Tibial artery (tissue), 4 donors: Measurements from ENCODE around the gene NBEA.

Source experiments
- DNase-seq, 2 donors: peaks; one replicate each; pipeline ENCODE4 v3.0.0-alpha.2; 2019
- H3K27ac ChIP-seq, 2 donors: fragments of 200-600 bp; sonication (generic) in 1 of 2; 1 replicate in 1 of 2; 2 replicates in 1 of 2; pipeline ENCODE4 v1.5.1; 2018 to 2019; ENCODE audit warnings: mild to moderate bottlenecking in 1 of 2
- H3K27me3 ChIP-seq, 2 donors: fragments of 200-600 bp; sonication (generic) in 1 of 2; one replicate each; pipeline versions ENCODE4 v1.5.1 to v1.6.0; 2016 to 2019
- H3K36me3 ChIP-seq, 3 donors: fragments of 200-600 bp; sonication (generic) in 2 of 3; one replicate each; pipeline ENCODE4 v1.5.1; 2016 to 2019; ENCODE audit warnings: mild to moderate bottlenecking in 2 of 3
- H3K4me1 ChIP-seq, 4 donors: fragments of 200-600 bp; sonication (generic) in 2 of 4; 1 replicate in 3 of 4; 2 replicates in 1 of 4; pipeline ENCODE4 v1.5.1; 2016 to 2019
- H3K4me3 ChIP-seq, 2 donors: fragments of 200-600 bp; sonication (generic) in 1 of 2; 1 replicate in 1 of 2; 2 replicates in 1 of 2; pipeline ENCODE4 v1.5.1; 2018 to 2019; ENCODE audit warnings: mild to moderate bottlenecking in 2 of 2
- H3K9me3 ChIP-seq, 3 donors: fragments of 200-600 bp; sonication (generic) in 1 of 3; one replicate each; pipeline ENCODE4 v1.5.1; 2016 to 2019
- CTCF ChIP-seq, 2 experiments: fragments of 200-600 bp in 1 of 2; fragments of 450-650 bp in 1 of 2; IDR thresholded peaks; one replicate each; pipeline ENCODE4 v1.5.1; 2017 to 2019; ENCODE audit warnings: antibody characterized with exemption in 2 of 2, mild to moderate bottlenecking in 1 of 2, moderate library complexity in 1 of 2
- intact Hi-C: fragments of 100-400 bp; cut with DNase I; formaldehyde crosslinking; loops from one replicate; pipeline ENCODE4 v1.15.0; 2023; ENCODE audit warnings: low total_unique reads

Gene NBEA

DNA sequence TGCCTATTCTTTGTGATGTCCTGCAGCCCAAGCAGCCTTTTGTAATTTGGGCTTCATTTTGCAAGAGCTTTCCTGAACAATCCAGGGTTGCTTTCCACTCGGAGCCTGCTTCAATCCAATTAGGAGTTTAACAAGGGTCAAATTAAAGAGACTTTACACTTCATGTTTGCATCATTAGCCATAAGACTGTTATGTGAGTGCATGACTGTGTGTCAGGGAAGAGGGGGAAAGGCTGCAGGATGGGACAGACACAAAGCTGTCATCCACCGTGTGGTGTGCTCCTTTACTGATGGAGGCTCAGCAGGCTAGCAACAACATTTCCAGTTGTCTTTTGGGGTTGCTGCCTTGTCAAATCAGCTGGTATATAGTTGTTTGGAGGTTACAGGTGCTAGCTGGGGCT lies 558.1 kb downstream of the NBEA start:
- Histone ChIP-seq H3K4me1 (peaks cover 0 to 11% (median 0%) of the 10 kb centered on the region in 4 donors), H3K4me3 (no peak overlapping the region), H3K36me3 (no peaks in the 10 kb centered on the region), H3K27me3 (no peaks in the 10 kb centered on the region), H3K27ac (no peak overlapping the region), H3K9me3 (no peaks in the 10 kb centered on the region)
- intact Hi-C loops: no loop called here
- no peak for TF ChIP-seq CTCF (IDR thresholded peaks at IDR 0.05)
- DNase-seq: no peak

DNA sequence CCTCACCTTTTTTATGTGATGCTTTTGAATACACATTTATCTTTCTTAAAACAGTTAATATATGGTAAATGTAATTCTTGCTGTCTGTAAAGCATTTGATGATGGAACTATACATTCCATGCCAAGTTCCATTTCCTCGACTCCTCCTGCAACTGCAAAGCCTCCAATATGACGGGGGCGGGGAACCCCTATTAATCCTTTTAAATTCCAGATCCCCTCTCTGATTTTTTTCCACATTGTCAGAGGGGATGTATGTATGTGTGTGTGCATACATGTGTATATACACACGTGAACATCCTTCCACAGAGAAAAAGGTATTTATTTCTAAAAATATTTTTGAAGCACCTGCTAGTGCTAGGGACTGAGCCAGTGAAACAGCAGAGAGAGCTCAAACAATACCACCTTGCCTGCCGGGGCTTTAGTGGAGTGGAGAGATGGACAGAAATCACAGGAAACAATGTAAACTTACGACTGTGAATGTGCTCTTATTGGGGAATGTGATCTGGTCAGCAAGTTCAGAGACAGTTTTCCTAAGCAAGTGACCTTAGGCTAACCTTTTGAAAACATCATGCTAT lies 559.7 kb downstream of the NBEA start:
- intact Hi-C loops: no loop called here
- DNase-seq: no peak
- peaks cover 0 to 11% (median 0%) of the 10 kb centered on the region in 4 donors for H3K4me1 ChIP-seq
- no peak overlapping the region for H3K27ac ChIP-seq
- H3K36me3 ChIP-seq: no peaks in the 10 kb centered on the region
- no peaks in the 10 kb centered on the region for H3K9me3 ChIP-seq
- no peaks in the 10 kb centered on the region for H3K27me3 ChIP-seq
- no peak overlapping the region for H3K4me3 ChIP-seq
- TF ChIP-seq CTCF (IDR thresholded peaks at IDR 0.05): no peak

DNA sequence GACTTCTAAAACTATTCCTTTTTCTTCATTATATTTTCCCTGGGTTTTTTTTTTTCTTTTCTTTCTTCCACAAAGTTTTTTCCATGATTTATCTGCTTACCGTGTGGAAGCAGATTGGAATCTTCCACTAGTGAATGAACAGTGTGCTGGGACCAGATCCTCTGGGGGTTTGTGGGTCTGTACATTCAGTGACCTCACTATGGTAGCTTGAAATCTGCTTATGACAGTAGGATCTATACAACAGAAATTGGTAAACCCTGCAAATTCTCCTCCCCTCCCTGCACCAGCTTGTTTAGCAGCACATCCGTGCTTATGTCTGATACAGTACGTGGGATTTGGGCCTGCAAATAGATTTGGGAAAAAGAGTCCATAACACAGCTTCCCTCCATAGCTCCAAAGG lies 560.4 kb downstream of the NBEA start:
- Histone ChIP-seq H3K27me3 (no peaks in the 10 kb centered on the region), H3K9me3 (no peaks in the 10 kb centered on the region), H3K36me3 (no peaks in the 10 kb centered on the region), H3K4me1 (peaks cover 0 to 11% (median 0%) of the 10 kb centered on the region in 4 donors), H3K27ac (no peak overlapping the region), H3K4me3 (no peak overlapping the region)
- intact Hi-C loops: no loop called here
- no peak for DNase-seq
- TF ChIP-seq CTCF (IDR thresholded peaks at IDR 0.05): no peak

- Histone ChIP-seq H3K4me3 (no peak overlapping the region), H3K27me3 (no peaks in the 10 kb centered on the region), H3K27ac (peak overlapping the region in 1 of 2 donors; percentile 40), H3K4me1 (peaks cover 0 to 10% (median 0%) of the 10 kb centered on the region in 4 donors), H3K9me3 (no peaks in the 10 kb centered on the region), H3K36me3 (no peaks in the 10 kb centered on the region)
- intact Hi-C loops: no loop called here
- DNase-seq: no peak
- no peak for TF ChIP-seq CTCF (IDR thresholded peaks at IDR 0.05)
Observed at GRCh38 chr13:35512271-35512920, 570.3 kb downstream of the NBEA start.

GRCh38 chr13:35514061-35514477 lies 572.0 kb downstream of the NBEA start:
- no peak for TF ChIP-seq CTCF (IDR thresholded peaks at IDR 0.05)
- no peaks in the 10 kb centered on the region for H3K27me3 ChIP-seq
- H3K9me3 ChIP-seq: no peaks in the 10 kb centered on the region
- intact Hi-C loops: no loop called here
- DNase-seq: no peak
- H3K27ac ChIP-seq: no peak overlapping the region
- no peak overlapping the region for H3K4me3 ChIP-seq
- H3K4me1 ChIP-seq: peaks cover 0 to 10% (median 0%) of the 10 kb centered on the region in 4 donors
- no peaks in the 10 kb centered on the region for H3K36me3 ChIP-seq
